ENCODE measurements around the gene YPEL1. TPM values are rescaled to one million over a fixed set of nuclear protein-coding genes. Genes with fewer than 3 reads are reported as not detected.

YPEL1 gene
- total and polyA plus RNA-seq, 2 of the 8 experiments (the other 6 are each of a cell fraction or from before 2014, with no cell fraction given), result 6.0 to 6.7 TPM

DNA sequence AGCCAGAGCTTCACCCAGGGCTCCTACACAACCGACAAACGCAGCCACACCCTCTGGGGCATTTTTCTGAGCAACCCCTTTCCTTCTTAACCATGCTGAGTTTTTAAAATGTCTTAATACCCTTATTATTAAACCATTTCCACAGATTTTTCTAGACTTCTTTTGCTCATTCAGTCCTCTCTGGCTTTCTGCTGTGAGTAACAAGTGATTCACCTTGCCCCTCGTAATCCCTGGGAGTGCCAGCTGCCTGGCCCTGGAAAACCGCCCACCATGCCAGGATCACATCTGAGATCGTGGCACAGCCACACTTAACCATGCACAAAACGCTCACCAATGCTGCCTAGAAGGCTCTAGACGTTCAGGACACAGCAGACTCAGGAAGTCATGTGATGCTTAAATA lies 25.4 kb downstream of the YPEL1 start:
- no peak overlapping the region for H3K9ac ChIP-seq (replicated peaks in 1 of 4; ENCODE audit: extremely low read depth in 1 of 4, low read depth in 3 of 4, low read length in 3 of 4)
- H4K91ac ChIP-seq (replicated peaks; ENCODE audit: insufficient read length, low read length), result no peak overlapping the region
- no peak overlapping the region; the same call in 1 of the 2 replicates for H2BK5ac ChIP-seq (ENCODE audit: low read depth, low read length)
- no peak overlapping the region for H3K56ac ChIP-seq (replicated peaks; ENCODE audit: insufficient read length, low read depth, low read length)
- H3K4me2 ChIP-seq (ENCODE audit: insufficient read depth in 1 of 2, low read depth in 2 of 2, low read length in 2 of 2), result no peak overlapping the region
- no peak overlapping the region for H3K4ac ChIP-seq (replicated peaks; ENCODE audit: insufficient read length, low read depth, low read length)
- H3K79me1 ChIP-seq (ENCODE audit: low read depth, low read length), result no peaks in the 10 kb centered on the region
- no peak overlapping the region for H3K18ac ChIP-seq (ENCODE audit: extremely low read depth, low read length)
- no peak overlapping the region for H3K14ac ChIP-seq (ENCODE audit: insufficient read length)
- no peak overlapping the region for H2BK120ac ChIP-seq (replicated peaks; ENCODE audit: low read depth, low read length)
- no peak overlapping the region for H3K4me3 ChIP-seq (ENCODE audit: extremely low read depth in 1 of 4, insufficient read depth in 2 of 4, low read depth in 3 of 4, low read length in 4 of 4)
- H3K23ac ChIP-seq (ENCODE audit: insufficient read length), result no peak overlapping the region
- H3K36me3 ChIP-seq (ENCODE audit: control insufficient read depth in 2 of 4, insufficient read depth in 4 of 4, low read length in 3 of 4), result peaks cover 0 to 5% (median 3%) of the 10 kb centered on the region in 4 experiments; a peak in 2 of 8 replicates
- FAIRE-seq, result no peak
- ChIA-PET POLR2A (ENCODE audit: partially characterized antibody) (interaction anchor here (0.7 to 1.1 kb wide), 2 partner anchors 9 to 18 kb away, joined by 3 read pairs; no protein-coding TSS in a partner anchor), CTCF (ENCODE audit: partially characterized antibody) (interaction anchor here (0.8 to 2.9 kb wide), 4 partner anchors 228 to 262 kb away, joined by 4 to 11 read pairs (median 4); partner anchors contain the start of gene PPM1F)
- H2BK12ac ChIP-seq (ENCODE audit: low read depth, low read length), result no peak overlapping the region
- no peak overlapping the region for H4K8ac ChIP-seq (ENCODE audit: extremely low read depth, insufficient read depth, low read length)
- DNase-seq (ENCODE audit: low read depth in 1 of 2, low spot score in 2 of 2), result no peak
- H3K27me3 ChIP-seq (replicated peaks in 1 of 4; ENCODE audit: control insufficient read depth in 3 of 4, extremely low read depth in 1 of 4, insufficient read depth in 3 of 4, low read length in 3 of 4), result no peaks in the 10 kb centered on the region
- no peaks in the 10 kb centered on the region for H3K23me2 ChIP-seq (ENCODE audit: low read depth, low read length)
- H2BK15ac ChIP-seq (ENCODE audit: low read length), result no peak overlapping the region
- no peak overlapping the region for H2AFZ ChIP-seq (ENCODE audit: low read length)
- H2AK5ac ChIP-seq (ENCODE audit: low read depth, low read length), result no peak overlapping the region
- no peaks in the 10 kb centered on the region for H3K4me1 ChIP-seq (replicated peaks in 1 of 4; ENCODE audit: control insufficient read depth in 3 of 4, insufficient read depth in 4 of 4, low read length in 3 of 4)
- H3K79me2 ChIP-seq (ENCODE audit: control insufficient read depth in 1 of 2, insufficient read depth in 2 of 2, low read length in 2 of 2), result no peaks in the 10 kb centered on the region
- 80% methylated on average over 7 of the region's 7 CpGs; no CpG with 5 or more reads in 1 of the 2 experiments for WGBS, 2 experiments (ENCODE audit: extremely low coverage in 1 of 2, insufficient coverage in 1 of 2, insufficient read length in 1 of 2, insufficient replicate concordance in 2 of 2, low coverage in 1 of 2, low lambda C conversion rate in 2 of 2, missing lambda C conversion rate in 1 of 2)
- no peak overlapping the region for H4K5ac ChIP-seq (ENCODE audit: insufficient read length, low read depth, low read length)
- no peaks in the 10 kb centered on the region for H3K9me3 ChIP-seq (ENCODE audit: insufficient read depth in 2 of 2, low read depth in 1 of 2, low read length in 1 of 2)
- H4K20me1 ChIP-seq (replicated peaks in 1 of 2; ENCODE audit: control insufficient read depth in 1 of 2, insufficient read depth in 2 of 2, low read length in 2 of 2), result peaks cover 0 to 10% of the 10 kb centered on the region in 2 experiments
- H3K27ac ChIP-seq (ENCODE audit: low read depth, low read length), result no peak overlapping the region
- H2BK20ac ChIP-seq (ENCODE audit: low read length), result no peak overlapping the region

Data from H1 (cell line).